Esophagus squamous epithelium (tissue), 5 donors: ENCODE data around the gene IL1RAPL1. TPM values are rescaled to one million over a fixed set of nuclear protein-coding genes. Genes with fewer than 3 reads are reported as not detected.

ENCODE experiments used
- DNase-seq: peaks from one replicate; lab custom pipeline; 2025; lab: John Stamatoyannopoulos, UW
- H3K27ac ChIP-seq, 4 donors: fragments of 200-600 bp; sonication (generic); one replicate each; pipeline ENCODE4 v1.5.1; 2016 to 2019; ENCODE audit warnings: mild to moderate bottlenecking in 1 of 4
- H3K27me3 ChIP-seq, 4 donors: fragments of 200-600 bp; sonication (generic); 1 replicate in 3 of 4; 2 replicates in 1 of 4; pipeline versions ENCODE4 v1.5.1 to v1.6.0; 2017 to 2021; ENCODE audit warnings: antibody characterized with exemption in 1 of 4
- H3K36me3 ChIP-seq, 3 donors: fragments of 200-600 bp; sonication (generic); one replicate each; pipeline ENCODE4 v1.5.1; 2016 to 2019
- H3K4me1 ChIP-seq, 3 donors: fragments of 200-600 bp; sonication (generic); one replicate each; pipeline ENCODE4 v1.5.1; 2017 to 2019
- H3K4me3 ChIP-seq, 4 donors: fragments of 200-600 bp; sonication (generic); 1 replicate in 3 of 4; 2 replicates in 1 of 4; pipeline ENCODE4 v1.5.1; 2016 to 2019; ENCODE audit warnings: mild to moderate bottlenecking in 2 of 4, moderate library complexity in 1 of 4
- H3K9me3 ChIP-seq, 3 donors: fragments of 200-600 bp; sonication (generic); one replicate each; pipeline ENCODE4 v1.5.1; 2016 to 2019
- POLR2A ChIP-seq, 4 donors: fragments of 450-650 bp; IDR thresholded peaks; one replicate each; pipeline ENCODE4 v1.6.1; 2017; ENCODE audit warnings: antibody characterized with exemption in 4 of 4, mild to moderate bottlenecking in 4 of 4, moderate library complexity in 3 of 4
- WGBS, 2 donors: methylation state at CpG; one replicate each; pipeline ENCODE4 v1.1.5; 2018; 5-methylcytosine and 5-hydroxymethylcytosine counted together
- intact Hi-C: fragments of 100-400 bp; cut with DNase I; formaldehyde crosslinking; loops from one replicate; pipeline ENCODE4 v1.15.0; 2022
- small RNA-seq, 4 donors: library from RNA; depleted of rRNA; stranded (forward); fragments of <200 nt; gene quantifications; one replicate each; pipeline ENCODE3, GENCODE V24; 2016
- total RNA-seq, 4 donors: library from RNA; depleted of rRNA; stranded (reverse); fragments of >200 nt; gene quantifications; one replicate each; pipeline ENCODE4 v1.1.0, GENCODE V29; 2016
- TF ChIP-seq, protein P1 (sequence below), 6 experiments: fragments of 450-650 bp in 4 of 6; fragments of 200-600 bp in 2 of 6; sonication (generic) in 2 of 6; IDR thresholded peaks; one replicate each; pipeline ENCODE4 v1.5.1; 2016 to 2019; ENCODE audit warnings: antibody characterized with exemption in 6 of 6, mild to moderate bottlenecking in 4 of 6, moderate library complexity in 4 of 6
- donor health status: DM: yes; HTN: yes; CAD: no.

Gene IL1RAPL1
- total RNA-seq, 4 donors from 2014 or later, result 0.09 to 0.19 (median 0.13) TPM; not detected in 1

DNA sequence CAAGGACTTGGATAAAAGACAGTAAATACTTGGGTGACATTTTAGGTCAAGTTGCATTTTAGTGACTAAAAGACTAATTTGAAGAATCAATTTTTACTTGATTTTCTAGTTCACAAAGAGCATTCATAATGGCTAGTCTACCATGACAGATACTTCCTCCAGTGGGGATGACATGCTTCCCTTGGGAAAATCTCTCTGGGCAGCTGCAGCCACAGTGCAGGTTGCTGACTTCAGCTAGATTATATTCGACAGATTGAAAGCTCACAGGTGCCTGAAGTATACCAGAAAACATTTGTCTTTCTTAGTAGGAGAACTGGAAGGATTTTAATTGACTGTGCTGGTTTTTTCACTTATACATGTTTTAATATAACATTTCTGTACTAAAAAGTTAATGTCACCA, 1418.6 kb downstream of the IL1RAPL1 start:
- 43 to 50% methylated on average over 1 of the region's 1 CpG for WGBS, 2 donors
- Histone ChIP-seq H3K4me1 (no peaks in the 10 kb centered on the region), H3K36me3 (no peaks in the 10 kb centered on the region), H3K27me3 (no peaks in the 10 kb centered on the region), H3K9me3 (no peaks in the 10 kb centered on the region), H3K4me3 (no peak overlapping the region), H3K27ac (no peak overlapping the region)
- intact Hi-C loops, result no loop called here
- TF ChIP-seq, protein P1, sequence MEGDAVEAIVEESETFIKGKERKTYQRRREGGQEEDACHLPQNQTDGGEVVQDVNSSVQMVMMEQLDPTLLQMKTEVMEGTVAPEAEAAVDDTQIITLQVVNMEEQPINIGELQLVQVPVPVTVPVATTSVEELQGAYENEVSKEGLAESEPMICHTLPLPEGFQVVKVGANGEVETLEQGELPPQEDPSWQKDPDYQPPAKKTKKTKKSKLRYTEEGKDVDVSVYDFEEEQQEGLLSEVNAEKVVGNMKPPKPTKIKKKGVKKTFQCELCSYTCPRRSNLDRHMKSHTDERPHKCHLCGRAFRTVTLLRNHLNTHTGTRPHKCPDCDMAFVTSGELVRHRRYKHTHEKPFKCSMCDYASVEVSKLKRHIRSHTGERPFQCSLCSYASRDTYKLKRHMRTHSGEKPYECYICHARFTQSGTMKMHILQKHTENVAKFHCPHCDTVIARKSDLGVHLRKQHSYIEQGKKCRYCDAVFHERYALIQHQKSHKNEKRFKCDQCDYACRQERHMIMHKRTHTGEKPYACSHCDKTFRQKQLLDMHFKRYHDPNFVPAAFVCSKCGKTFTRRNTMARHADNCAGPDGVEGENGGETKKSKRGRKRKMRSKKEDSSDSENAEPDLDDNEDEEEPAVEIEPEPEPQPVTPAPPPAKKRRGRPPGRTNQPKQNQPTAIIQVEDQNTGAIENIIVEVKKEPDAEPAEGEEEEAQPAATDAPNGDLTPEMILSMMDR (IDR thresholded peaks at IDR 0.05), result no peak
- TF ChIP-seq POLR2A (IDR thresholded peaks at IDR 0.05), result no peak
- no peak for DNase-seq

Small RNAs within 50 kb of the gene (small RNA-seq; reads per million reads assigned to genes)
- 0 reads per million in 4 donors for gene MIR4666B
- gene RF00284, result 0 to 0.15 (median 0) reads per million in 4 donors
- 5.2 to 26.2 (median 8.0) reads per million in 4 donors for gene RNA5SP500
